ENCODE data around the gene RDH14.

- no peak for TF ChIP-seq EZH2 (IDR thresholded peaks at IDR 0.05; ENCODE audit: low read length)
- TF ChIP-seq CTCF (optimal IDR thresholded peaks at IDR 0.05 in 1 of 3, IDR thresholded peaks at IDR 0.05 in 1 of 3, conservative IDR thresholded peaks at IDR 0.05 in 1 of 3; ENCODE audit: extremely low read depth in 1 of 3, insufficient read depth in 2 of 3, low read length in 3 of 3): no peak
Observed at GRCh38 chr2:18525852-18526251, 34.6 kb downstream of the RDH14 start.
